ENCODE results near the gene ARL6IP1.
"Not testable (repeated sequence)": the region's sequence is repeated elsewhere in the genome, so short reads cannot be mapped to it uniquely, and the experiment has no call there.

The ARL6IP1 gene

DNA sequence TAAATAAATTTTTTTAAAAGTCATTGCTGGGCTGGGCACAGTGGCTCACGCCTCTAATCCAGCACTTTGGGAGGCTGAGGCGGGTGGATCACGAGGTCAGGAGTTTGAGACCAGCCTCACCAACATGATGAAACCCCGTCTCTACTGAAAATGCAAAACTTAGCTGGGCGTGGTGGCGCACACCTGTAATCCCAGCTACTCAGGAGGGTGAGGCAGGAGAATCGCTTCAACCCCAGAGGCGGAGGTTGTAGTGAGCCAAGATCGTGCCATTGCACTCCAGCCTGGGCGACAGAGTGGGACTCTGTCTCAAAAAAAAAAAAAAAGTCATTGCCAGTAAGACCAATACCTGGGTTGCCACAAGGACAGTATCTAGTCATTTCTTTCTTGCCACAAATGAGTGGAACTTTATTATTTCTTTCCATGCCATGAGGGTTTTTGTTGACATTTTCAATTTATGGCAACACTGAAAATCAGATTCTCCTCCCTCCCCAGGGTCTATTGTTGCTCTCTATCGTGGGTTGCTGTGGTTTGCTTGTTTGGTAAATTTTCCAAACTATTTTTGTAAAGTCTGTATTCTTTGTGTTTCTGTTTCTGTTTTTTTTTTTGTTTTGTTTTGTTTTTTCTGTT, 30.9 kb downstream of the ARL6IP1 start:
- not testable (repeated sequence) for H3K4me2 ChIP-seq (ENCODE audit: low read length); H3K27ac ChIP-seq (ENCODE audit: low read depth, low read length, poor library complexity, severe bottlenecking); H3K79me2 ChIP-seq (ENCODE audit: insufficient read depth, low read length); H3K9me2 ChIP-seq (ENCODE audit: low read depth, low read length); H3K9me3 ChIP-seq (ENCODE audit: low read length); H2AFZ ChIP-seq (ENCODE audit: low read length); H3K9ac ChIP-seq (ENCODE audit: low read length); H3K36me3 ChIP-seq (ENCODE audit: insufficient read depth, low read length); H3K4me1 ChIP-seq (ENCODE audit: insufficient read depth, low read length, severe bottlenecking); H3K4me3 ChIP-seq (ENCODE audit: low read depth, low read length, poor library complexity, severe bottlenecking); H3F3A ChIP-seq (ENCODE audit: insufficient read depth, low read length); H4K20me1 ChIP-seq (ENCODE audit: insufficient read depth, low read length); H3K27me3 ChIP-seq (ENCODE audit: insufficient read depth, low read length)

DNA sequence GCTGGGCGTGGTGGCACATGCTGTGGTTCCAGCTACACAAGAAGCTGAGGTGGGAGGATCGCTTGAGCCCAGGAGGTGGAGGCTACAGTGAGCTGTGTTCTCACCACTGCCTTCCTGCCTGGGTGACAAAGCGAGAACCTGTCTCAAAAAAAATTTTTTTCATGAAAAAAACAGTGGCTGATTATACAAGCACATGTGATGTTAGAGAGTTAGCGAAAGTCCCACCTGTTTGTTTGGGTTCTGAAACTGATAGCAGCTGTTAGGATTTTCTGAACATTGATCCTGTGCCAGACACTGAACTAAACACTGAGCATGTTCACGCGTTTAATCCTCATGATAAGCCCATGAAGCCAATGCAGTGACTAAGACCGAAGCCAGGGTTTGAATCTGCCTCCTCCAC, 34.1 kb downstream of the ARL6IP1 start:
- not testable (repeated sequence) for H3K27ac ChIP-seq (ENCODE audit: low read depth, low read length, poor library complexity, severe bottlenecking); H3K4me2 ChIP-seq (ENCODE audit: low read length); H3K36me3 ChIP-seq (ENCODE audit: insufficient read depth, low read length)

DNA sequence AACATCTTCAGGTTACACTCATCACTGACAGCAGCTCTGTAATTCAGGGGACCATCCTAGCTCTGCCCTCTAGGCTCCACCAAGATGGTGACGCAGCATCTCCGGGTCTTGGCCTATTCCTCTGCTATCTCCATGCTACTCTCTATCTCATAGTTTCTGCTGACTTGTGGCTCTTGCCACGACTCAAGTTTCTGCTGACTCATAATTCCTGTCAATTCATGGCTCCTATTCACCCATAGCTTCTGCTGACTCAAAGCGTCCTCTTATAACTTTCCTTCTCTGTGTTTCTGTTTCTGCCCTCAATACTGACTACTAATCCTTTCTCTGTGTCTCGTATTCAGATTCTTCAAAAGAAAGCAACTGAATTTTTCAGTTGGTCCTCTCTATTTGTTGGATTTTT, 38.6 kb downstream of the ARL6IP1 start:
- not testable (repeated sequence) for H2AFZ ChIP-seq (ENCODE audit: low read length); H3K79me2 ChIP-seq (ENCODE audit: insufficient read depth, low read length); H3K36me3 ChIP-seq (ENCODE audit: insufficient read depth, low read length); H3K4me1 ChIP-seq (ENCODE audit: insufficient read depth, low read length, severe bottlenecking); H3K27me3 ChIP-seq (ENCODE audit: insufficient read depth, low read length); H3K9me2 ChIP-seq (ENCODE audit: low read depth, low read length); H3K27ac ChIP-seq (ENCODE audit: low read depth, low read length, poor library complexity, severe bottlenecking); H4K20me1 ChIP-seq (ENCODE audit: insufficient read depth, low read length); H3K9ac ChIP-seq (ENCODE audit: low read length); H3K4me3 ChIP-seq (ENCODE audit: low read depth, low read length, poor library complexity, severe bottlenecking); H3K4me2 ChIP-seq (ENCODE audit: low read length); H3F3A ChIP-seq (ENCODE audit: insufficient read depth, low read length); H3K9me3 ChIP-seq (ENCODE audit: low read length)

More for the DNA sequence above, 34.1 kb downstream of the ARL6IP1 start:
- H3K4me3 ChIP-seq (ENCODE audit: low read depth, low read length, poor library complexity, severe bottlenecking); H3F3A ChIP-seq (ENCODE audit: insufficient read depth, low read length); H3K79me2 ChIP-seq (ENCODE audit: insufficient read depth, low read length); H3K9ac ChIP-seq (ENCODE audit: low read length); H3K4me1 ChIP-seq (ENCODE audit: insufficient read depth, low read length, severe bottlenecking); H2AFZ ChIP-seq (ENCODE audit: low read length); H4K20me1 ChIP-seq (ENCODE audit: insufficient read depth, low read length); H3K27me3 ChIP-seq (ENCODE audit: insufficient read depth, low read length); H3K9me2 ChIP-seq (ENCODE audit: low read depth, low read length); H3K9me3 ChIP-seq (ENCODE audit: low read length): not testable (repeated sequence)

GRCh38 chr16:18759598-18760520, 41.5 kb downstream of the ARL6IP1 start:
- H3K4me2 ChIP-seq (ENCODE audit: low read length); H3K36me3 ChIP-seq (ENCODE audit: insufficient read depth, low read length); H3K9ac ChIP-seq (ENCODE audit: low read length); H3F3A ChIP-seq (ENCODE audit: insufficient read depth, low read length); H3K9me2 ChIP-seq (ENCODE audit: low read depth, low read length); H3K79me2 ChIP-seq (ENCODE audit: insufficient read depth, low read length); H3K27me3 ChIP-seq (ENCODE audit: insufficient read depth, low read length); H3K4me3 ChIP-seq (ENCODE audit: low read depth, low read length, poor library complexity, severe bottlenecking); H3K27ac ChIP-seq (ENCODE audit: low read depth, low read length, poor library complexity, severe bottlenecking); H3K9me3 ChIP-seq (ENCODE audit: low read length); H2AFZ ChIP-seq (ENCODE audit: low read length); H4K20me1 ChIP-seq (ENCODE audit: insufficient read depth, low read length); H3K4me1 ChIP-seq (ENCODE audit: insufficient read depth, low read length, severe bottlenecking): not testable (repeated sequence)
- TF ChIP-seq, protein P1, sequence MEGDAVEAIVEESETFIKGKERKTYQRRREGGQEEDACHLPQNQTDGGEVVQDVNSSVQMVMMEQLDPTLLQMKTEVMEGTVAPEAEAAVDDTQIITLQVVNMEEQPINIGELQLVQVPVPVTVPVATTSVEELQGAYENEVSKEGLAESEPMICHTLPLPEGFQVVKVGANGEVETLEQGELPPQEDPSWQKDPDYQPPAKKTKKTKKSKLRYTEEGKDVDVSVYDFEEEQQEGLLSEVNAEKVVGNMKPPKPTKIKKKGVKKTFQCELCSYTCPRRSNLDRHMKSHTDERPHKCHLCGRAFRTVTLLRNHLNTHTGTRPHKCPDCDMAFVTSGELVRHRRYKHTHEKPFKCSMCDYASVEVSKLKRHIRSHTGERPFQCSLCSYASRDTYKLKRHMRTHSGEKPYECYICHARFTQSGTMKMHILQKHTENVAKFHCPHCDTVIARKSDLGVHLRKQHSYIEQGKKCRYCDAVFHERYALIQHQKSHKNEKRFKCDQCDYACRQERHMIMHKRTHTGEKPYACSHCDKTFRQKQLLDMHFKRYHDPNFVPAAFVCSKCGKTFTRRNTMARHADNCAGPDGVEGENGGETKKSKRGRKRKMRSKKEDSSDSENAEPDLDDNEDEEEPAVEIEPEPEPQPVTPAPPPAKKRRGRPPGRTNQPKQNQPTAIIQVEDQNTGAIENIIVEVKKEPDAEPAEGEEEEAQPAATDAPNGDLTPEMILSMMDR (IDR thresholded peaks at IDR 0.05; ENCODE audit: low read length), result peak; percentile 38; the same call in 1 of the 2 replicates

GRCh38 chr16:18757960-18758660, 43.2 kb downstream of the ARL6IP1 start:
- H3K79me2 ChIP-seq (ENCODE audit: insufficient read depth, low read length); H3K9ac ChIP-seq (ENCODE audit: low read length); H3K36me3 ChIP-seq (ENCODE audit: insufficient read depth, low read length); H3F3A ChIP-seq (ENCODE audit: insufficient read depth, low read length); H3K9me3 ChIP-seq (ENCODE audit: low read length); H4K20me1 ChIP-seq (ENCODE audit: insufficient read depth, low read length); H3K4me3 ChIP-seq (ENCODE audit: low read depth, low read length, poor library complexity, severe bottlenecking); H3K27me3 ChIP-seq (ENCODE audit: insufficient read depth, low read length); H3K9me2 ChIP-seq (ENCODE audit: low read depth, low read length); H2AFZ ChIP-seq (ENCODE audit: low read length); H3K27ac ChIP-seq (ENCODE audit: low read depth, low read length, poor library complexity, severe bottlenecking); H3K4me2 ChIP-seq (ENCODE audit: low read length); H3K4me1 ChIP-seq (ENCODE audit: insufficient read depth, low read length, severe bottlenecking): not testable (repeated sequence)

DNA sequence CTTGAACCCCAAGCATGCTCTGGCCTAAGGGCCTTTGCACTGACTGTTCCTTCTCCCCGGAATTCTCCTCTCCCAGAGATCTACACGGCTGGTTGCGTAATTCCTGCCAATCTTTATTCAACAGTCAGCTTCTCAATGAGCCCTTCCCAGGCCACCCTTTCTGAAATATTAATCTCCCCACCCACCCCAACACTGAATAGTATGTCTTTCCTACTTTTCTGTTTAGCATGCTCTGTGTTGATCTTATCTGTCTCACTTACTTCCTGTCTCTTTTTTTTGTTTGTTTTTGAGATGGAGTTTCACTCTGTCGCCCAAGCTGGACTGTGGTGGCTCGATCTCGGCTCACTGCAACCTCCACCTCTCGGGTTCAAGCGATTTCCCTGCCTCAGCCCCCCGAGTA, 44.7 kb downstream of the ARL6IP1 start:
- H3K27ac ChIP-seq (ENCODE audit: low read depth, low read length, poor library complexity, severe bottlenecking); H3K4me1 ChIP-seq (ENCODE audit: insufficient read depth, low read length, severe bottlenecking); H3K4me2 ChIP-seq (ENCODE audit: low read length); H3K9me2 ChIP-seq (ENCODE audit: low read depth, low read length); H3K9ac ChIP-seq (ENCODE audit: low read length); H3K79me2 ChIP-seq (ENCODE audit: insufficient read depth, low read length); H3K9me3 ChIP-seq (ENCODE audit: low read length); H4K20me1 ChIP-seq (ENCODE audit: insufficient read depth, low read length); H3K36me3 ChIP-seq (ENCODE audit: insufficient read depth, low read length); H3K4me3 ChIP-seq (ENCODE audit: low read depth, low read length, poor library complexity, severe bottlenecking); H3K27me3 ChIP-seq (ENCODE audit: insufficient read depth, low read length); H3F3A ChIP-seq (ENCODE audit: insufficient read depth, low read length); H2AFZ ChIP-seq (ENCODE audit: low read length): not testable (repeated sequence)

All from OCI-LY1 (cell line).